Muscle of arm (tissue), 12 donors: Measurements from ENCODE around the gene CTPS1. TPM values are rescaled to one million over a fixed set of nuclear protein-coding genes. Genes with fewer than 3 reads are reported as not detected.

Source experiments
- DNase-seq: peaks from one replicate; pipeline ENCODE4 v3.0.0-alpha.2; 2013
- polyA plus RNA-seq, 12 donors: library from polyadenylated mRNA; unstranded; fragments of 120-200 nt; gene quantifications; one replicate each; pipeline ENCODE4 v1.2.1, GENCODE V29; 2013; ENCODE audit not compliant: insufficient read length in 12 of 12

The CTPS1 gene
- polyA plus RNA-seq, 12 donors = 13.2 to 27.5 (median 20.3) TPM; not detected in 1

GRCh38 chr1:41021526-41022308, 42.2 kb downstream of the CTPS1 start, which contains the start of gene SLFNL1:
Gene SLFNL1 (minus strand): TSS chr1:41021725. CDS start chr1:41020660, 1,065 bp downstream.
- DNase-seq = no peak

DNA sequence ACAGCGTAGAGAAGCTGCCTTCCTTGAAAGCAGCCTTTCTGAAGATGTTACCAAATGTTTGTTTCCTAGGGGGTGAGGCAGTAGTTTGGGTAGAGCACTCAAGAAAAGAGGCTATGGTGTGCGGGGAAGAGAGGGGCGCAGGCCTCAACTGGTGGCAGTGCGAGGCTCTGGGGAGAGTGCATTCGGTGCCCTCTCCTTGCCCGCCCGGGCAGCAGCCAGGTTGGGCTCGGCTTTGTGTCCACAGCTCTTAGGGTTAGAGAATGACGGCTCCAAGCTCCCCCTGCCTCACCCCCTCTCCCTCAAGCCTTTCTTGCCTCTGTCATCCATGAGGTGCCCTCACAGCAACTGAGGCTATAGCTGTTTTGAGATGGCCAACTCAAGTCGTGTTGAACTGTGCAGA, 42.9 kb downstream of the CTPS1 start:
- no peak for DNase-seq

- no peak for DNase-seq
Observed at GRCh38 chr1:41023279-41023990, 43.9 kb downstream of the CTPS1 start.

GRCh38 chr1:41024953-41025352, 45.5 kb downstream of the CTPS1 start:
- DNase-seq = no peak

DNA sequence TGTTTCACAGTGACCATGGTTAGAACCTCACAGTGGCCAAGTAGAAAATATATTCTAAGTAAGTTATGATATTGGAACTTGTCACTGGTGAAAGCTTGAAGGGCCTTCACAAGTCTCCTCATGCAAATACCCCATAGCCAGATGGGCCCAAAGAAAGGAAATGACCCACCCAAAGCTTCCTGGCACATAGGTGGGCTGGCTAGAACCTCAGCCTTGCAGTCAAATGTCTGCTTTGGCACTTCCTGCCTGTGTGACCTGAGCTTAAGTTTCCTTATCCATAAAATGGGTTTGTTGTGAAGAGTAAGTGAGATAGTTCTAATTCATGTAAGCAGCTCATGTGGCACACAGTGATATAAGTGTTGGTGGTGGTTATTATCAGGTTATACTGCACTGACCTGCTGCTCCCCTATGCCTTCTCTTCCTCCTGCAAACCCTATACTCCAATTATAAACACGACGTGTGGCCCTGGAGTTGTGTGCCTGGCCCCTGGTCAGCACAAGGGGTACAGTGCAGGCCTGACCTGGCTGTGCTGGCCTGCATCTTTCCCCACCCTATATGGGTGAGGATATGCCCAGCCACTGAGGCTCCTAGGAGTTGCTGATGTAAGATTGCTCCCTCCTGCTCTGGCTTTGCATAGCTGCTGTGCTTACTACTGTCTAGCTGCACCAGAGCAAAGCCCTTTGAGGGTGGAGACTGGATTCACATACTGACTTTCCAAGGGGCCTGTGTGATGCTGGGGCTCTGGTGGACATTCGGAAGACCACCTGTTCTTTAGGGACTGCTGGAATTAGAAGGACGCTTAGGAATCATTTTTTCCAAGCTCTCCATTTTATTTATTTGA, 46.7 kb downstream of the CTPS1 start:
- no peak for DNase-seq

GRCh38 chr1:41028034-41028642, 48.6 kb downstream of the CTPS1 start:
- DNase-seq = no peak

- no peak for DNase-seq
Observed at GRCh38 chr1:41030872-41031616, 51.5 kb downstream of the CTPS1 start.

GRCh38 chr1:41032147-41032546, 52.7 kb downstream of the CTPS1 start:
- DNase-seq = no peak

DNA sequence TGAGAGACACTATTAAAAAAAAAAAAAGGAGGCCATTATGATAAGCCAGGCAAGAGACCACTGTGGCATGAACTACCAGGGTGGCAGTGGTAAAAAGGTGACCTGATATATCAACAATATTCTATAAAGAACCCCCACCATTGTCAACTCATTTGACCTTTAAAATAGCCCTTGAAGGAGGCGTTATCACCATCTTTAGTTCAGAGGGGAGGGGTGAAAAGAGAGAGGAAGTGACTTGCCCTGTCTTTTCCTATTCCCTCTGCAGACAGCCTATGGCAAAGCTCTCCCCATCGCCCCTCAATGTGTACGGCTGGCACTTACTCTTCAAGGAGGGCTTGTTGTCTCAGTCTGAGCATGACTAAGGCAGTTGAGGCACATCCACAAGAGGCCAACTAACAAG, 53.8 kb downstream of the CTPS1 start:
- no peak for DNase-seq

GRCh38 chr1:41037116-41037903, 57.8 kb downstream of the CTPS1 start:
- DNase-seq = no peak

DNA sequence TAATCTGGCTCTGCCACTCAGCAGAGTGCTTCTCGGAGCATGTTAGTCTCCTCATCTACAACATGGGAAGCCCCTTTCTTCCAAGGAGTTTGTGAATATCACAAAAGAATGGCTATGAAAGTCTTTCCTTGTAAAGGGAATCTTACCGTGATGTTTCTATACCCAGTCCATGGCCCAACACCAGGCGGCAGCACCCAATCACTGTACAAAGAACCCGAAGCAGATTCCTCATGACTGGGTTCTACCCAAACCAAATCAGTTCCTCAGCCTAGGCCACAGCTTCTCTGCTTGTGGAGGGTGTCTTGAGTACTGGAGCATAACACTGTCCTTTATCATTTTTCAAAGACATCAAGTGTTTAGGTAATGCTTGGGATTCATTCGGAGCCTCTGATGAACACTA, 58.6 kb downstream of the CTPS1 start:
- no peak for DNase-seq

DNA sequence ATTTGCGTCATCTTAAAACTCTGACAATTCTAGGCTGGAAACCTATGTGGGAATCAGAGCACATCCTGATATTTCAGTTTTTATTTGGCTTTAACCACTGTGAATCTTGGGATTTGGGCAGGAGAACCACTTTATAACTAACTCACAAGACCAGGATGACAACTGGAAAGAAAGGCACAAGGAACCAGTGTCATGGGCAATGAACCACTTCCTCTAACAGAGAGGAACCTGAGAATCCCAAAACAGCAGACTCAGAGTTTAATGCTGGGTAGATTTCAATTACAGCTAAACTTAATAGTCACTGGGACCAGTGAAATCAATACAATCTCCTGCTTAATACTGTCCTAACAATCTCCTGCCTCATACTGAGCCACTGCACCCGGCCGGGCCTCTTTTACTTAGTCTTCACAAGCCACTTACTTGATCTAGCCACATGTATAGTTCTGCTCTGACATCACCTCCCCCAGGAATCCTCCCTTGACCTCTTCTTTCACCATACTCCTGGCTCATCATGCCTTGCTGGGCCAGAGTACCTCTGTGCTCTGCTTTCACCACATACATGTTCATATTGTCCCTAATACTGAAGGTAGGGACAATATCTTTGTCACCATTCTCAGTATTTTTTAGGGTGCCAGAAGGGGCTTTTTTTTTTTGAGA, 62.2 kb downstream of the CTPS1 start:
- no peak for DNase-seq

DNA sequence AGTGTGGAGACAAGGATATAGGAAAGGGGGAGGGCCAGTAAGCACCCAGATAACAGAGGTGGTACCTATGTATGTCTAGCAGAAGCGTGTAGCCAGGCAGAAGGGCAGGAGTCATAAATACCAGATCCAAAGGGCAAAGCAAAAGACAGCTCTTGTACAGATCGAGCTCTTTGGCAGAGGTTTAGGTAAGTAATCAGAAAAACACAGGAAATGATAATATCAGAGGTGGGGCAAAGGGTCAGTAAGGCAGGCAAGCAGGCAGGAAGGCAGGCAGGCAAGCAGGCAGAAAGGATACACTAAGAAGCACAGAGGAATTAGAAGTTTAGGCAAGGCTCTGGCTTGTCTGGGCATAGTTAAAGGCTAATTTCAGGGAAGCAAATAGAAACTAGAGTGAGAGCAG, 64.7 kb downstream of the CTPS1 start:
- no peak for DNase-seq

GRCh38 chr1:41045740-41046139, 66.2 kb downstream of the CTPS1 start:
- peak; percentile 35 for DNase-seq

DNA sequence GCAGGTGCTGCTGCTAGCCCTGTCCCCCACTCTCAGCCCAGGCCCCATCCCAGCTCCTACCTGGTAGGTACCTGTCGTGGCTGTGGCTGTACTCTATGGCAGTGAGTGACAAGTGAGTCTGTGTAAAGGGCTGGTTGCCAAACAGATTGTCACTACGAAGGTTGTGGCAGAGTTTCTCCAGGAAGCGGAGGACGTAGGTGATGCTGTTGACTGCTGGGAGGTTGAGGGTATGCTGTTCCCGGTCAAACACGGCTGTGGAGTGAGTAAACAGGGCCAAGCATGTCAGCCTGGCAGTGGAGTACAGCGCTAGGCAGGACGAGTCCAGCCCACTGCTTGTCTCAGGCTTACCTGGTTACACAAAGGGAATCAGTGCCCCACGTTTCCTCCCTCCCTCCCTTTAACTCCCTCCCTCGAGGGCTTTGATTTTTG, 66.9 kb downstream of the CTPS1 start:
- no peak for DNase-seq

GRCh38 chr1:41048540-41048939, 69.0 kb downstream of the CTPS1 start:
- DNase-seq = no peak

DNA sequence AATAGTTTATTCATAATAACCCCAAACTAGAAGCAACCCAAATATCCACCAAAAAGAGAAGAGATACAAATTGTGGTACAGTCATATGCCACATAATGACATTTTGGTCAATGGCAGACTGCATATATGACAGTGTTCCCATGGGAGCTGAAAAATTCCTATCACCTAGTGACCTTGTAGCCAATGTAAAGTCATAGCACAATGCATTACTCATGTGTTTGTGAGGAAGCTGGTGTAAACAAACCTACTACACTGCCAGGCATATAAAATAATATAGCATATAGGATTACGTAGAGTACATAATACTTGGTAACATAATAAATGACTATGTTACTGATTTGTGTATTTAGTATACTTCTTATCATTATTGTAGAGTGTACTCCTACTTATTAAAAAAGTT, 71.5 kb downstream of the CTPS1 start:
- DNase-seq = no peak

DNA sequence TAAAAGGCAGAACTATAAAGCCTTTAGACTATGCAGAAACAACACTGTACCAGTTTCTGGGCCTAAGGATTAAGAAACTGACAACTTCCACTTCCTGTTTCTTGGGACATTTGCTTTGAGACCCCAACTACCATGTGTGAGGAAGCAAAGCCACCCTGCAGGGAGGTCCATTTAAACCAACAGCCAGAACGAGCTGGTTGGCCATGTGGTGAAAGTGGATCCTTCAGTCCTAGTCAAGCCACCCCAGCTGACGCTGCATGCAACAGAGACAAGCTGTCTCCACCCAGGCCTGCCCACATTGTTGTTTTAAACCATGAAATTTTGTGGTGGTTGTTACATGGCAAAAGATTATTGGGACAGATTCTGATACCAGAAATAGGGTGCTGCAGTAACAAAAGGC, 73.8 kb downstream of the CTPS1 start:
- DNase-seq = no peak

DNA sequence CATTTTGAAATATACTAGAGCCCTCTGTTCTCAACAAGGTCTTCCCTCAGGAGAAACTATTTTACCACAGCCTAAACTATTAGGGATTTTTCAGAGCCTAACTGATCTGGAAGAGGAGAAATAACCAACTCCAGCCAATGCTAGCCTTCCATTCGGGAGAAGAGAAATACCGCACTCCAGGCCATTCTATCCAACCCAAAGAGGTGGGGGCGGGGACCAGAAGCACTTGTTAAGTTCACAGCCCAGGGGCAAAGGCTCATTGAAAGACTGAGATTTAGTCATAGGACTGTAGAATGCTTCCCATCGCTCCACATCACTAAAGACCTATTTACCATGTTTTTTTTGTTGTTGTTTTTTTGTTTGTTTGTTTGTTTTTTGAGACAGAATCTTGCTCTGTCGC, 77.4 kb downstream of the CTPS1 start:
- no peak for DNase-seq
